Activated naive CD8-positive, alpha-beta T cell (primary cell): ENCODE results near the gene PURA.

Source experiments
- H3K27ac Mint-ChIP-seq: one replicate; pipeline ENCODE4 v1.8.0; 2021; ENCODE audit warnings: mixed read lengths
- H3K27me3 Mint-ChIP-seq: one replicate; pipeline ENCODE4 v1.8.0; 2021; ENCODE audit warnings: mixed read lengths
- H3K36me3 Mint-ChIP-seq: one replicate; pipeline ENCODE4 v1.8.0; 2021; ENCODE audit warnings: mixed read lengths
- H3K4me1 Mint-ChIP-seq: one replicate; pipeline ENCODE4 v1.8.0; 2021; ENCODE audit warnings: low read depth, mixed read lengths
- H3K4me3 Mint-ChIP-seq: one replicate; pipeline ENCODE4 v1.8.0; 2021; ENCODE audit warnings: mild to moderate bottlenecking, mixed read lengths
- H3K9me3 Mint-ChIP-seq: one replicate; pipeline ENCODE4 v1.8.0; 2021; ENCODE audit warnings: low read depth, mixed read lengths

PURA gene

DNA sequence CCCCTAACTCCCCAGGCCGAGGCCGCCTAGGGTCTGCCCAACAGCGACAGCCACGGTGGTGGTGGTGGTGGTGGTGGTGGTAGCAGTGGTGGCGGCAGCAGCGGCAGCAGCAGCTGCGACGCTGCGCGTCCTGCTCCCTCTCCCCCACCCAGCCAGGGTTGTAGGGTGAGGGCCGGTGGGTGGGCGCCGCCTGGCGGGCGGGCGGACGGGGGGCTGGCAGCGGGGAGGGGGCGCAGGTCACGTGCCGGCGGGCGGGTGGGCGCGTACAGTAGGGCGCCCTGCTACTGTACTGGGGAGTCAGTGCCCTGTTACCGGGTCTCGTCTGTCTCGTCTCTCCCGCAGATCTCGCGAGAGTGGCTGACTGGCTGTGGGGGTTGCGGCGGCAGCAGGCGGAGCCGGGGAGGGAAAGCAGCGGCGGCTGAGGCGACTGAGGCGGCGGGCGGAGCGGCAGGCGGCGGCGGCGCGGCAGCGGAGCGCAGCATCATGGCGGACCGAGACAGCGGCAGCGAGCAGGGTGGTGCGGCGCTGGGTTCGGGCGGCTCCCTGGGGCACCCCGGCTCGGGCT lies at the start of gene PURA:
Gene PURA, plus strand, starts transcription at position 411 of the 565 bp plus-strand sequence. Its CDS starts 73 bp downstream, at position 484.
- Mint-ChIP-seq H3K36me3 (peaks cover 2% of the 10 kb centered on the region), H3K4me1 (peaks cover 74% of the 10 kb centered on the region), H3K27ac (peak within 1 kb of the TSS; percentile 91), H3K4me3 (peak within 1 kb of the TSS; percentile 94), H3K9me3 (no peaks in the 10 kb centered on the region), H3K27me3 (no peaks in the 10 kb centered on the region)

DNA sequence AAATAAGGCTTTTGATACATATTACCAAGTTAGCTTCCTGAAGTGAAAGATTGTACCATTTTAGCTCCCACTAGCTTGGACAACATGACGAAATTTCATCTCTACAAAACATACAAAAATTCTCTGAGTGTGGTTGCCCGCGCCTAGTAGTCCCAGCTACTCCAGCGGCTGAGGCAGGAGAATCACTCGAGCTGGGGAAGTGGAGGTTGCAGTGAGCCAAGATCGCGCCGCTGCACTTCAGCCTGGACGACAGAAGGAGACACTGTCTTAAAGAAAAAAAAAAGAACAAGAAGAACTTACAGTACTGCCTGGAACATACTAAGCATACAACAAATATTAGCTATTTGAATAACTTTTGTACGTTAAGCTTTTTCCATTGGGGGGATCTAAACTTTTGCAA lies 41.1 kb upstream of the PURA start:
- peaks cover 14% of the 10 kb centered on the region for H3K27me3 Mint-ChIP-seq
- no peak overlapping the region for H3K4me3 Mint-ChIP-seq
- H3K4me1 Mint-ChIP-seq: no peaks in the 10 kb centered on the region
- no peaks in the 10 kb centered on the region for H3K36me3 Mint-ChIP-seq
- H3K9me3 Mint-ChIP-seq: no peaks in the 10 kb centered on the region
- no peak overlapping the region for H3K27ac Mint-ChIP-seq

DNA sequence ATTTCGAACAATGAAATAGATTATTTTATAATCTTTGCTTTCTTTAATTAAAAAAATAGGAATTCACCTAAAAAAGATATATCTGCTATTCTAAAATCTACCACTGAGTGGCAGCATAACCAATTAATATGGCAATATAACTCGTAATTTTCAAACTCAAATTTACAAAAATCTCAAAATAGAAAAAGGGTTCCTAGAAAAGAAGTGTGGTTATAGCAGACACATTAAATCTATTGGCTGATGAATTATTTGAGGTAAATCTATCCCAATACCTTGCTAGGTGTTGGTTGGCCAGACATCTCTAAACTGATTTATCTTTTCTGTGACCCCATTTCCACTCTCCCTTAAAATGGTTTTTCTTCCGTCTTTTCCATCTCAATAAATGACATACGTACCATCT lies 40.6 kb upstream of the PURA start:
- Mint-ChIP-seq H3K27me3 (peaks cover 14% of the 10 kb centered on the region), H3K27ac (no peak overlapping the region), H3K4me1 (no peaks in the 10 kb centered on the region), H3K36me3 (no peaks in the 10 kb centered on the region), H3K9me3 (no peaks in the 10 kb centered on the region), H3K4me3 (no peak overlapping the region)

DNA sequence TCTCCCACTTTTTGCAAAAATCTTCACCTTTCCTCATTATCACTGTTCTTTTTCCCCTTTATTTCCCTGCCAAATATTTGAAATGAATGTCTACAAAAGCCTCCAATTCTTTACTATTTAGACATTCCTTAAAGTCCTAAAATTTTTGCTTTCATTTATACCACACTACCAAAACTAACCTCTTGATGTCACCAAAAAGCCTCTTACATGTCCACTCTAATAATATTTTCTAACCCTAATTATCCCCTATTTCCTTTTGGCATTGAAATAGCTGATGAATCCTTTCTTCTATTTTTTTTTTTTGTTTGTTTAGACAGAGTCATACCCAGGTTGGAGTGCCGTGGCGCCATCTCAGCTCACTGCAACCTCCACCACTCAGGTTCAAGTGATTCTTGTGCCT lies 38.5 kb upstream of the PURA start:
- Mint-ChIP-seq H3K4me1 (no peaks in the 10 kb centered on the region), H3K27me3 (peaks cover 18% of the 10 kb centered on the region), H3K4me3 (no peak overlapping the region), H3K27ac (no peak overlapping the region), H3K36me3 (no peaks in the 10 kb centered on the region), H3K9me3 (no peaks in the 10 kb centered on the region)

DNA sequence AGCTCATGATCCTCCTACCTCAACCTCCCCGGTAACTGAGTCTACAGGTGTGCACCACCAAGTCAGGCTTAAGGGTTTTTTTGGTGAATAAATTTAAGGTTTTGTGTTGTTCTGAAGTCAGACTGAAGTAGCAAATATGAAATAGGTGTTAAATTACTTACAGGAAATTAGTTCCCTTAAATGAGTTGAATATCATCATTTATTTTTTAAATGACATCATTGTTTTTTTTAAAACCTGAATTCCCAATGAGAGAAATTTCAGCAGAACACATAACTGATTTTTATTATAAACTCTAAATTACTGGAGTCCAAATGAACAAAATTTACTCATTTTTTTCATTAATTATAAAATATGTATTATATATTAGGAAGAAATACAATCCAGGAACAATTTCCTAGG lies 37.8 kb upstream of the PURA start:
- no peaks in the 10 kb centered on the region for H3K9me3 Mint-ChIP-seq
- H3K36me3 Mint-ChIP-seq: no peaks in the 10 kb centered on the region
- no peak overlapping the region for H3K27ac Mint-ChIP-seq

DNA sequence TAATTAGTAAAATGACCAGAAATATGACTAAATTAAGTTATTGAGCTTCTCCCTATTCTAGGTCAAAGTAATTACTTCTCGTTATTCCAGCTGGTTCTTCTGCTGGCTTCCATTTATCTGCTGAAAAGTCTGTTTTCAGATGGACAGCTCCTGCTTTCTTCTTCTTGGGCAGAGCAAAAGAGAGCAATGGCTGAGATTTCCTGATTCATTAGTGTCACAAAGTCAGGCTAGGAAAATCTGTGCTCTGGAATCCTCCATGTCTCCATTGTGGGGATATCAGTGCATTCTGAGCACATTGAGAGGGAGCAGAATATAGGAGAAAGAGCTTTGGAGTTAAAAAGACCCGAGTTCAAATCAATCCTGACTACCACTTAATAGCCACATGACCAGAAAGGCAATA lies 37.1 kb upstream of the PURA start:
- no peaks in the 10 kb centered on the region for H3K36me3 Mint-ChIP-seq
- no peaks in the 10 kb centered on the region for H3K9me3 Mint-ChIP-seq
- no peak overlapping the region for H3K4me3 Mint-ChIP-seq
- H3K27me3 Mint-ChIP-seq: peaks cover 20% of the 10 kb centered on the region
- no peaks in the 10 kb centered on the region for H3K4me1 Mint-ChIP-seq
- H3K27ac Mint-ChIP-seq: no peak overlapping the region

More for the DNA sequence above, 37.8 kb upstream of the PURA start:
- no peaks in the 10 kb centered on the region for H3K4me1 Mint-ChIP-seq
- H3K27me3 Mint-ChIP-seq: peaks cover 20% of the 10 kb centered on the region
- H3K4me3 Mint-ChIP-seq: no peak overlapping the region

DNA sequence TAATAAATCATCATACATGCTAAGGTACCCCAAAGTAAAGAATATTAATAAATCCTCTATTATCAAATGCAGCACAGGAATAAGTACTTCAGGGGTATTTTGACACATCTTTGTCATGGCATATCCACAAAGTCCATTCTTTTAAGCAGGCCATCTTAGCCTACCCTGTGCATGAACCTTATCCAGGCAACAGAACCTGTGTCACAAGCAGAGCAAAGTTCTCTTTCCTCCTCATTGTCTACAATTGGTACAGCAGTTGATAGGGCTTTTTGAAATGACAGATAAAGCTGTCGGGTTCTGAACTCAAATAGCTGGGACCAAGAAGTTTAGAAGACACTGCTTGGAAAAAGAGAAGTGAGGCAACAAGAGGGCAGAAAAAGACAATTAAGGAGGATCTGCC lies 30.8 kb upstream of the PURA start:
- H3K27me3 Mint-ChIP-seq: peaks cover 13% of the 10 kb centered on the region
- no peaks in the 10 kb centered on the region for H3K9me3 Mint-ChIP-seq
- no peak overlapping the region for H3K4me3 Mint-ChIP-seq
- no peaks in the 10 kb centered on the region for H3K4me1 Mint-ChIP-seq
- H3K36me3 Mint-ChIP-seq: no peaks in the 10 kb centered on the region
- no peak overlapping the region for H3K27ac Mint-ChIP-seq

DNA sequence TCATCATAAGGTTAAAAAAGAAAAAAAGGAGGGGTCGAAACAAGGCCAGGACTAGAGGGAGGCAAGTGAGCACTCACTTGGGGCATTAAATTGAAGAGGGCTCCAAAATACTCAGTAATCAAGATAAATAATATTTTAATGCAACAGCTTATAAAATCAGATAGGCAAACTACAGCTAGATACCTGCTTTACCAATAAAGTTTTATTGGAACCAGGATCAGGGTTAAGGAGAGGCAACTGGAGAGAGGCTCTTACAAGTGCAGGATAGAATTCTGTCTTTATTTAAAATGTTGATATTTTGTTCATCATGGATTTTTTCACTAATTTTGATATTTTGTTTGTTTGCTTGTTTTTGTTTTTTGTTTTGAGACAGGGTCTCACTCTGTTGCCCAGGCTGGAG lies 30.3 kb upstream of the PURA start:
- H3K4me1 Mint-ChIP-seq: no peaks in the 10 kb centered on the region
- no peak overlapping the region for H3K27ac Mint-ChIP-seq
- H3K4me3 Mint-ChIP-seq: no peak overlapping the region
- no peaks in the 10 kb centered on the region for H3K36me3 Mint-ChIP-seq
- H3K27me3 Mint-ChIP-seq: peaks cover 13% of the 10 kb centered on the region
- no peaks in the 10 kb centered on the region for H3K9me3 Mint-ChIP-seq

DNA sequence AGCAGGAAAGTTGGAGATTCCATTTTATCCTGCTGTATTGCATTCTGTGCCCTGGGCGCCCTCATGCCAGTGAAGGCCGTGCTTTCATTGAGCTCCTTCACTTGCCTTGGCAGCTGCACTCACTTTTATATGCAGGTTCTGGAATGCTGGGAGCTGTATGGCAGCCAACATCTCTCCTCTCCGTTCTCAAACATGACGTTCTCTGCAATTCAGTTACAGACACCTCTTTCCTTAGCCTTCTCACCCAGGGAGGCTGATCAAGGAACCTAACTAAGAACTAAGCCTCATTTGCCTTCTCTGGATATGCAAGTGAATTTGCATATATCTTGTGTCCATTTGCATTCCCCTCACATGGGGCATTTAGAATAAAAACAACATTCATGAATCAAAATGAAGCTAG lies 29.4 kb upstream of the PURA start:
- Mint-ChIP-seq H3K27ac (no peak overlapping the region), H3K4me1 (no peaks in the 10 kb centered on the region), H3K36me3 (peaks cover 6% of the 10 kb centered on the region), H3K4me3 (no peak overlapping the region), H3K9me3 (peaks cover 5% of the 10 kb centered on the region), H3K27me3 (peaks cover 9% of the 10 kb centered on the region)

DNA sequence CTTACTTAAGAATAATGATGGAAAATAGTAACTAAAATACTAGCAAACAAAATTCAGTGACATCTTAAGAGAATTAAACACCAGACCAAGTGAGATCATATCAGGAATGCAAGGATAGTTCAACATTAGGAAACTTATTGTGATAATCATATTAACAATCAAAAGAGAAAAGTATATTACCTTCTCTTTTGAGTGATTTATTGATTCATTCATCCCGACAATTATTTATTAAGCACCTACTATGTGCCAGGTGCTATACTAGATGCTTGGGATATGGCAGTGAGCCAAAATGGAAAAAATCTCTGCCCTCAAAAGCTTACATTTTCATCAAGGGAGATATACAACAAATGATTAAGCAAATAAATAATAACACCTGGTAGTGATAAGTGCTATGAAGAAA lies 23.7 kb upstream of the PURA start:
- no peak overlapping the region for H3K27ac Mint-ChIP-seq
- H3K9me3 Mint-ChIP-seq: peaks cover 19% of the 10 kb centered on the region
- peaks cover 9% of the 10 kb centered on the region for H3K27me3 Mint-ChIP-seq
- H3K4me3 Mint-ChIP-seq: no peak overlapping the region
- H3K36me3 Mint-ChIP-seq: peaks cover 17% of the 10 kb centered on the region
- no peaks in the 10 kb centered on the region for H3K4me1 Mint-ChIP-seq

DNA sequence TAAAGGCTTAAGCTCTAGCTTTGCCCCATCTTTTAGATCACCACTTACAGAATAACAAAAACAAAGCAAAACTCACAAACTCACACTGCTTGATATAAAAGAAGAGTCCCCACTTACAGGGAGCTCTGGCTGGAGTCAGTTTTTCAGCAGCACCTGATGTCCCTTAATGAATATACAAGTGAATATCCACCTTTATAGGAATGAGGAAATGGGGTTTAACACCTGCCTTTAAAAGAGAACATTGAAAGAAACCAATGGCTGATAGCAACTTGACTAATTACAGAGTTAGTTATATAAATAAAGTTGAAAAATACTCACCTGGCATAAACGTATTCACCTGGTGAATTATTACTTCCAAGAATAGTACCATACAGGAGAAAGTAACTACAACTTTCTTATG lies 20.7 kb upstream of the PURA start:
- H3K36me3 Mint-ChIP-seq: peaks cover 17% of the 10 kb centered on the region
- H3K4me3 Mint-ChIP-seq: no peak overlapping the region
- no peaks in the 10 kb centered on the region for H3K4me1 Mint-ChIP-seq
- peaks cover 19% of the 10 kb centered on the region for H3K9me3 Mint-ChIP-seq
- H3K27ac Mint-ChIP-seq: no peak overlapping the region
- peaks cover 7% of the 10 kb centered on the region for H3K27me3 Mint-ChIP-seq

DNA sequence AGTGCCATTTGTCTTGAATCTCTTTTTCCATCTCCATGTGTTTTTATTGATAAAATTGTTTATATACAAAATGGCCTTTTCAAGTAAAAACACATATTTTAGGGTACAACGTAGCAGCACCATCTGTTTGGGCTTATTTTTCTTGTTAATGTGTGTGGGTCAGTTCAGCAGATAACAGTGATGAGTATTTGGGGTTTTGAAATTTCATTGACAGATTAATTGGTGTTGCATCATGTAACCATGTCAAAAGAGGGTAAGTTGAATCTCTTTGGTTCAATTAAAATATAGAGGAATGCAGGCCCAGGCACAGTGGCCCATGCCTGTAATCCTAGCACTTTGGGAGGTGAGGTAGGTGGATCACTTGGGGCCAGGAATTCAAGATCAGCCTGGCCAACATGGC lies 20.0 kb upstream of the PURA start:
- Mint-ChIP-seq H3K27me3 (peaks cover 7% of the 10 kb centered on the region), H3K36me3 (peaks cover 17% of the 10 kb centered on the region), H3K27ac (no peak overlapping the region), H3K9me3 (peaks cover 19% of the 10 kb centered on the region), H3K4me1 (no peaks in the 10 kb centered on the region), H3K4me3 (no peak overlapping the region)

DNA sequence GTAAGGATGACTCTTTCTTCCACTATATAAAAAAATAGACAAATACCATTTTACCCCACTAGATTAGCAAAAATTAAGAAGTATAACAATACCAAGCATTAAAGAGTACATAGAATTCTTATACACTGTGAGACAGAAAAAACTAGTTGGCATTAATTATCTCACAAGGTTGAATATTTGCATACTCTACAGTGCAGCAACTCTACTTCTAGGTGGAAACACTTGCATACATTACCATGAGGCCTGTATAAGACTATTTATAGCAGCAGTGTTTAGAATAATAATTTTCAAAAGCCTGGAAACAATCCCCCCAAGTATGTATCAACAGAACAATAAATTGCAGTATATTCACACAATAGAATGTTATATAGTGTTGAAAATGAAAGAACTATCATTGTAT lies 19.0 kb upstream of the PURA start:
- no peak overlapping the region for H3K27ac Mint-ChIP-seq

DNA sequence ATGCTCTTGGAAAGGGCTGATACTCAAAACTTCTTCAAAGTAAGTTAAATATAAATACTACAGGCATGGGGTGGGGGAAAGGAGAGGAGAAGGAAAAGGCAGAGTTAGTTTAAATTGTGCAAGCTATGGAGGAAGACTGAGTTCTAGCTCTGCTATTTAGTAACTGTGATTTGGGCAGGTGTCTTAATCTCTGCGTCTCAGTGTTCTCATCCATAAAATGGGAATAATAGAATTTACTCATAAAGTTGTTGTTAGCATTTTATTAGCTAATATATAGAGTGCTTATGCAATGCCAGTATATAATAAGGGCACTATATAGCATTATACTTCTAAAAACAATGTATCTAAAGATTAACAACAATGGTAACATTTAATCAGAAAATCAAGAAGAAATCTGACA lies 12.7 kb upstream of the PURA start:
- Mint-ChIP-seq H3K9me3 (no peaks in the 10 kb centered on the region), H3K36me3 (peaks cover 3% of the 10 kb centered on the region), H3K4me3 (no peak overlapping the region), H3K4me1 (peaks cover 3% of the 10 kb centered on the region), H3K27me3 (peaks cover 1% of the 10 kb centered on the region), H3K27ac (no peak overlapping the region)

More for the DNA sequence above, 19.0 kb upstream of the PURA start:
- Mint-ChIP-seq H3K4me3 (no peak overlapping the region), H3K9me3 (peaks cover 12% of the 10 kb centered on the region), H3K36me3 (peaks cover 8% of the 10 kb centered on the region), H3K27me3 (peaks cover 6% of the 10 kb centered on the region), H3K4me1 (no peaks in the 10 kb centered on the region)

DNA sequence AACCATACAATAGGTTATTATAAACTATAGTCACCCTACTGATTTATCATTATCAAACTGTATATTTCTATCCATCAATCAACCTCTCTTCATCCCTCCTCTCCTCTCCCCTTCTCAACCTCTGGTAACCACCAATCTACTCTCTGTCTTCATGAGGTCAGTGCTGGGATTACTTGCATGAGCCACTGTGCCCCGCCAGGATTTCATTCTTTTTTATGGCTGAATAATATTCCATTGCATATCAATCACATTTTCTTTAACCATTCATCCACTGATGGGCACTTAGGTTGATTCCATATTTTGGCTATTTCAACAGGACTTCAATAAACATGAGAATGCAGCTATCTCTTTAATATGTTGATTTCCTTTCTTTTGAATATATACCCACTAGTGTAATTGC lies 10.8 kb upstream of the PURA start:
- Mint-ChIP-seq H3K4me3 (no peak overlapping the region), H3K27ac (no peak overlapping the region), H3K36me3 (peaks cover 3% of the 10 kb centered on the region), H3K4me1 (peaks cover 16% of the 10 kb centered on the region), H3K27me3 (peaks cover 1% of the 10 kb centered on the region), H3K9me3 (no peaks in the 10 kb centered on the region)

DNA sequence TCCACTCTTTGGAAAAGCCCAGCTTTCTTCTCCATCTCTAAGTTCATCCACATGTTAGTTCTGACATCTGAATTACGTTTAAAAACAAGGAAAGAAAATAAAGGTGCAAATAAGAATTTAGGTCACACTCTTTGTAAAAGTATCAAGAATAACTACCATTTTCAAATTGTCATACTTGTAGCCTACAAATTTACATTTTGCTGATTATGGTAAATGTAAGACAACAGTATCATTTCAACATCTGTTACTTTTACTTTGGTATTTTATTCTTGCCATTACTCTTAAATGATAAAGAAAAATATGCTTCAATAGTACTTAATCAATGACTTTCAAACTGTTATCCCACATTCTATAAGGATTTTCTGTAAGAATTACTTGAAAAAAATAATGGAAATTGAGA lies 9.8 kb upstream of the PURA start:
- Mint-ChIP-seq H3K27ac (no peak overlapping the region), H3K4me3 (no peak overlapping the region), H3K36me3 (peaks cover 3% of the 10 kb centered on the region), H3K27me3 (peaks cover 1% of the 10 kb centered on the region), H3K4me1 (peaks cover 23% of the 10 kb centered on the region), H3K9me3 (no peaks in the 10 kb centered on the region)
